ENCODE data around the gene KIF5A. TPM values are rescaled to one million over a fixed set of nuclear protein-coding genes. Genes with fewer than 3 reads are reported as not detected.
A peak's percentile ranks its signal among the peaks of the same experiment; 100 is the strongest.

KIF5A gene
- total and polyA plus RNA-seq, 2 of the 4 experiments (the other 2 are of a cell fraction), result 0.15 to 0.18 TPM

DNA sequence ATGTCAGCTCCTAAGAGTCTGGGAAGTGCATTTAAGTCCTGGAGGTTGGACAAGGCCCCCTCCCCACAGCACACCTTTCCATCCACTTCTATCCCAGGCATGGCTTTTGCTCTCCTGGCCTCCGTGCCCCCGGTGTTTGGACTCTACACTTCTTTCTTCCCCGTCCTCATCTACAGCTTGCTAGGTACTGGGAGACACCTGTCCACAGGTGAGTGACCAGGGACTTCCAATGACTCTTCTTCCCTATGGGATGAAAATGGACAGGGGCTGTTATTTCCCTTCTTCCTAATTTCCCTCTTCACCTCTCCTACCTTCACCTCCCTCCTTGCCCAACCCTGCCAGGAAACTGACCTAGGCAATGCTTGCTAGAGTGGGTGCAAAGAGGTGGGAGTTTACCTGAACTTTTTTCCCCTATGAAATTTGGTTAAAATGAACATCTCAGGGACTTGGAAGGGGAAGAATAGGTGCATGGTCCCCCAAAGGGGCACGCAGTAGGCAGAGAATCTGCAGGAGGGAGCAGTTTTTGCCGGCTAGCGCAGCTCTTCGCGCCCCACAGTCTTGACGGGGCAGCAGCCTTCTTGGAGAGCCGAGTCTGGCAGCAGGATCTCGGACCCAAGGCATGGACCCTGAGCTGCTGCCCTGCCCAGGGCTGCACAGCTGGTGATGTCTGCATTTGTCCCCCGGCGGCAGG is 70.5 kb downstream of the KIF5A start:
- H3K4me2 ChIP-seq (ENCODE audit: low read depth, low read length), result no peak overlapping the region
- in situ Hi-C loops (cut with MboI; ENCODE audit: low sequenced_read_pairs), result loop anchor here (5.0 kb wide), 1 partner anchor 38 kb away; no protein-coding TSS in a partner anchor
- H3K79me1 ChIP-seq (ENCODE audit: low read depth in 1 of 2, low read length in 2 of 2), result no peaks in the 10 kb centered on the region
- H3K23ac ChIP-seq (ENCODE audit: low read depth, low read length), result no peak overlapping the region
- H3K14ac ChIP-seq (replicated peaks; ENCODE audit: low read depth, low read length), result no peak overlapping the region
- CTCF ChIA-PET, result interaction anchor here (0.6 to 2.1 kb wide), 4 partner anchors 12 to 37 kb away, joined by 4 to 6 read pairs (median 5); partner anchors contain the start of gene B4GALNT1
- H3K4ac ChIP-seq (ENCODE audit: low read depth, low read length), result no peak overlapping the region
- H3K36me3 ChIP-seq (ENCODE audit: control insufficient read depth, insufficient read depth, low read length), result peaks cover 16% of the 10 kb centered on the region
- peaks cover 44% of the 10 kb centered on the region for H3K27me3 ChIP-seq (ENCODE audit: control insufficient read depth, insufficient read depth, low read length)
- no peak overlapping the region for H2BK120ac ChIP-seq (ENCODE audit: low read depth, low read length)
- dilution Hi-C loops (cut with HindIII; ENCODE audit: low sequenced_read_pairs, unreplicated experiment), result no loop called here
- no peak overlapping the region for H4K91ac ChIP-seq (ENCODE audit: insufficient read depth, low read depth, low read length)
- H3K9ac ChIP-seq (ENCODE audit: low read depth, low read length), result no peak overlapping the region
- H2BK15ac ChIP-seq (ENCODE audit: low read depth, low read length), result no peak overlapping the region
- H3K9me1 ChIP-seq (ENCODE audit: insufficient read depth, low read length), result no peaks in the 10 kb centered on the region
- H3K56ac ChIP-seq (ENCODE audit: extremely low read depth, insufficient read depth, low read length), result no peak overlapping the region
- no peak overlapping the region for H3K18ac ChIP-seq (ENCODE audit: low read depth, low read length)
- intact Hi-C loops (cut with micrococcal nuclease), result loop anchor here (5.0 kb wide), 1 partner anchor 158 kb away; no protein-coding TSS in a partner anchor
- TF ChIP-seq MAZ (IDR thresholded peaks at IDR 0.05; ENCODE audit: borderline replicate concordance, low read depth, low read length), result no peak
- TF ChIP-seq CEBPB (IDR thresholded peaks at IDR 0.05; ENCODE audit: low read depth, low read length), result no peak
- TF ChIP-seq CHD1 (IDR thresholded peaks at IDR 0.05; ENCODE audit: low read depth, low read length), result no peak
- TF ChIP-seq RCOR1 (IDR thresholded peaks at IDR 0.05; ENCODE audit: insufficient replicate concordance, low read length), result no peak
- TF ChIP-seq FOS (IDR thresholded peaks at IDR 0.05; ENCODE audit: low read depth, low read length), result no peak
- TF ChIP-seq SMC3 (IDR thresholded peaks at IDR 0.05; ENCODE audit: low read depth, low read length), result no peak
- TF ChIP-seq, protein P1, sequence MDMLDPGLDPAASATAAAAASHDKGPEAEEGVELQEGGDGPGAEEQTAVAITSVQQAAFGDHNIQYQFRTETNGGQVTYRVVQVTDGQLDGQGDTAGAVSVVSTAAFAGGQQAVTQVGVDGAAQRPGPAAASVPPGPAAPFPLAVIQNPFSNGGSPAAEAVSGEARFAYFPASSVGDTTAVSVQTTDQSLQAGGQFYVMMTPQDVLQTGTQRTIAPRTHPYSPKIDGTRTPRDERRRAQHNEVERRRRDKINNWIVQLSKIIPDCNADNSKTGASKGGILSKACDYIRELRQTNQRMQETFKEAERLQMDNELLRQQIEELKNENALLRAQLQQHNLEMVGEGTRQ (IDR thresholded peaks at IDR 0.05; ENCODE audit: low read depth, low read length), result no peak
- TF ChIP-seq RFX5 (IDR thresholded peaks at IDR 0.05; ENCODE audit: low read depth, low read length), result no peak
- no peak for TF ChIP-seq NFE2L2 (IDR thresholded peaks at IDR 0.05; ENCODE audit: low read depth, low read length)
- no peak for TF ChIP-seq BHLHE40 (IDR thresholded peaks at IDR 0.05; ENCODE audit: low read depth, low read length)
- no peak overlapping the region for H2BK5ac ChIP-seq (ENCODE audit: low read depth, low read length, poor library complexity, severe bottlenecking)
- peak overlapping the region; percentile 24 for H2AK9ac ChIP-seq (replicated peaks; ENCODE audit: low read depth, low read length, poor library complexity)
- H3K27ac ChIP-seq (ENCODE audit: insufficient read depth, low read length), result no peak overlapping the region
- POLR2A ChIA-PET (ENCODE audit: unreplicated experiment), result no interaction called here
- no TSS peak for BruUV-seq (replicated peaks)
- no peaks in the 10 kb centered on the region for H3K4me1 ChIP-seq (ENCODE audit: control insufficient read depth, insufficient read depth, low read length)
- H4K8ac ChIP-seq (ENCODE audit: low read depth in 2 of 2, low read length in 2 of 2), result no peak overlapping the region
- H3K4me3 ChIP-seq (ENCODE audit: insufficient read depth, low read depth, low read length), result no peak overlapping the region
- no peaks in the 10 kb centered on the region for H3K9me3 ChIP-seq (ENCODE audit: control insufficient read depth, insufficient read depth, low read length)
- WGBS, 2 experiments (ENCODE audit: extremely low coverage in 2 of 2, insufficient read length in 1 of 2), result 30% methylated on average over 10 of the region's 13 CpGs; no CpG with 5 or more reads in 1 of the 2 experiments
- peaks cover 4% of the 10 kb centered on the region; the same call in 1 of the 2 replicates for H4K20me1 ChIP-seq (ENCODE audit: insufficient read depth, low read length)
- H2BK20ac ChIP-seq (ENCODE audit: low read depth, low read length), result no peak overlapping the region
- peak overlapping the region; percentile 88 for H2AFZ ChIP-seq (replicated peaks; ENCODE audit: low read length, poor library complexity)
- no peak overlapping the region for H2AK5ac ChIP-seq (ENCODE audit: low read depth, low read length)
- no peak overlapping the region for H4K5ac ChIP-seq (ENCODE audit: low read depth, low read length)
- no peak for ATAC-seq (ENCODE audit: low read depth)
- no peak for DNase-seq
